Measurements from ENCODE around the gene APOC4. TPM values are rescaled to one million over a fixed set of nuclear protein-coding genes. Genes with fewer than 3 reads are reported as not detected.
"Not testable (repeated sequence)": the region's sequence is repeated elsewhere in the genome, so short reads cannot be mapped to it uniquely, and the experiment has no call there.

Gene APOC4
- total RNA-seq, 1 experiment from 2014 or later: not detected

DNA sequence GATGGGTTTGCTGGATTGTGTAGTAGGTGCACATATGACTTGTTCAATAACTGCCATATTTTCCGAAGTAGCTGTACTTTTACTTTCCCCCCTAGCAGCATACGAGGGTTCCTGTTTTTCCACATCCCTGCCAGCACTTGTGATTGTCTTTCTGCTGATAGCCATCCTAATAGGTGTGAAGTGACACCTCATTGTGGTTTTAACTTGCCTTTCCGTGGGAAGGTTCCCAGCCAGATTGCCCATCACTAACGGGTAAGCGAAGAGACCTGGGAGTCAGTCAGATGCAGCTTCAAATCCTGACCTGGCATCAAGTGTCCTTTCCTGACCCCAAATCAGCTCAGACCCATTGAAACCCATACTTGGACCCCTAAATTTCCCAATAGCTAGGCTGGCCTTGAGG is 17.7 kb downstream of the APOC4 start:
- peaks cover 76% of the 10 kb centered on the region for H3K79me2 ChIP-seq (ENCODE audit: low read length)
- no peaks in the 10 kb centered on the region for H3K9me2 ChIP-seq (replicated peaks; ENCODE audit: insufficient read depth, low read length)
- H3K4me1 ChIP-seq (ENCODE audit: low read length): peaks cover 57% of the 10 kb centered on the region
- no peaks in the 10 kb centered on the region for H3K27me3 ChIP-seq (ENCODE audit: low read length)
- no peak overlapping the region for H3K4me3 ChIP-seq (ENCODE audit: low read length)
- DNase-seq: no peak
- H4K20me1 ChIP-seq (ENCODE audit: insufficient read depth, low read depth, low read length): peaks cover 44% of the 10 kb centered on the region
- H3K4me2 ChIP-seq (ENCODE audit: low read depth, low read length, poor library complexity, severe bottlenecking): no peak overlapping the region
- no peak overlapping the region for H2AFZ ChIP-seq (ENCODE audit: low read length)
- H3K9me3 ChIP-seq (ENCODE audit: low read length): no peaks in the 10 kb centered on the region
- peak overlapping the region; percentile 30 for H3K9ac ChIP-seq (ENCODE audit: low read length)
- peak overlapping the region; percentile 73; the same call in 1 of the 2 replicates for H3K27ac ChIP-seq (ENCODE audit: low read length)
- peaks cover 12% of the 10 kb centered on the region; the same call in 1 of the 2 replicates for H3K36me3 ChIP-seq (ENCODE audit: insufficient read depth, low read length)

DNA sequence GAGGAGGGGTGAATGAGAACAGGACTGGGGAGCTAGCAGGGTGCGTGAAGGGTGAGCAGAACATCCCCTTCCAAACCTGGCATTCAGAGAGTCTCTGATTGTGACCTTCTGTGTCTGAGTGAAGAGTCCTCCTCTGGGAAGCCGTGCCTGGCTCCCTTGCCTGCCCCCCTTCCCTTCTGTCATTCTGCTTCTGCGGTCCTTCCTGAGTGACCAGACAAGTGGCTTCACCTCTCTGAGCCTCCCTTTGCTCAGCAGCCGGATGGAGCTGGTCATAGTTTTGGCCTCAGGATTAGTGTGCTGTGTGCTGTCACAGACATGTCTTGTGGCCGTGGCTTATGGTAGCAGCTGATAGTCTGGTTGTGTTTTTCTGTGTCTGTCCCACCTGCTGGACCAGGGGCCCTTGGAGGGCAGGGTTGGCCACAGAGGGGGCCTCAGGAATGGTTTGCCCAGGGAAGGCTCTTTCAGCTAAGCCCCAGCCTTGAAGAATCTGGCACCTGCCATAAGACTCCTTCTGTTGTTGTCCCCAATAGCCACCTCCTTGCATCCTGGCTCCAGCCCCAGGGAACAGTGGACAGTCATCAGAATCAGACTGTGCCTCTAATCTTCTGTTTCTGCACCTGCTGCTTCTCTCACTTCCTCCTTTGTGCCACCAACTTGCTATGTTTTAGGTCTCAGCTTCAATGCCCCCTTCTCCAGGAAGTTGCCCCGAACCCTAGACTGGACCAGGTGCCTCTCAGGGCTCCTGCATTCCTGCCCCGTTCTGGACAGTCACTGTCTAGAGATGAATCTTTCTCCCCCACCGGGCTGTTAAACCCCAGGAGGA is 19.1 kb downstream of the APOC4 start:
- Histone ChIP-seq H3K4me1 (ENCODE audit: low read length) (peaks cover 53% of the 10 kb centered on the region), H3K9me2 (replicated peaks; ENCODE audit: insufficient read depth, low read length) (no peaks in the 10 kb centered on the region), H3K4me2 (ENCODE audit: low read depth, low read length, poor library complexity, severe bottlenecking) (peak overlapping the region; percentile 42), H3K9ac (ENCODE audit: low read length) (peak overlapping the region; percentile 30), H3K4me3 (ENCODE audit: low read length) (no peak overlapping the region; the same call in 1 of the 2 replicates), H3K27me3 (ENCODE audit: low read length) (no peaks in the 10 kb centered on the region), H3K27ac (ENCODE audit: low read length) (peak overlapping the region; percentile 73), H4K20me1 (ENCODE audit: insufficient read depth, low read depth, low read length) (peaks cover 37% of the 10 kb centered on the region), H2AFZ (ENCODE audit: low read length) (no peak overlapping the region), H3K79me2 (ENCODE audit: low read length) (peaks cover 67% of the 10 kb centered on the region), H3K9me3 (ENCODE audit: low read length) (no peaks in the 10 kb centered on the region), H3K36me3 (ENCODE audit: insufficient read depth, low read length) (peaks cover 17% of the 10 kb centered on the region; the same call in 1 of the 2 replicates)
- peak; percentile 69 for DNase-seq

DNA sequence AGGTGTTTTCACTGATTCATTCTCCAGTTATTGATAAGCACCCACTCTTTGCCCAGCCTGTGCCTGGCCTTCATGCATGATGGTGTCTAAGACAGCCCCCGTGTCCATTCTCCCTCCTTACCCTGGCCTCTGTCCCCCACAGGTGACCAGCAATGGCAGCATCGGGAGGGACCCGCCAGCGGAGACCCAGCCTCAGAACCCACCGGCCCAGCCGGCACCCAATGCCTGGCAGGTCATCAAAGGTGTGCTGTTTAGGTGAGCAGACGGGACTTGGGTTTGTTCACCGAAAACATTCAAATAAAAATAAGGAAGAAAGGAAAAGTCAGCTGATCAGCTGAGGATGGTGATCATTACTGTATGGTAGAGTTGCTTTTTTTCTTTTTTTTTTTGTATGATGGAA is 19.8 kb downstream of the APOC4 start:
- peak overlapping the region; percentile 30; the same call in 1 of the 2 replicates for H3K9ac ChIP-seq (ENCODE audit: low read length)
- H2AFZ ChIP-seq (ENCODE audit: low read length): no peak overlapping the region
- peak overlapping the region; percentile 73 for H3K27ac ChIP-seq (ENCODE audit: low read length)
- peaks cover 46% of the 10 kb centered on the region for H3K4me1 ChIP-seq (ENCODE audit: low read length)
- DNase-seq: no peak
- no peak overlapping the region; the same call in 1 of the 2 replicates for H3K4me3 ChIP-seq (ENCODE audit: low read length)
- H3K9me3 ChIP-seq (ENCODE audit: low read length): no peaks in the 10 kb centered on the region
- H3K9me2 ChIP-seq (replicated peaks; ENCODE audit: insufficient read depth, low read length): no peaks in the 10 kb centered on the region
- peaks cover 30% of the 10 kb centered on the region for H4K20me1 ChIP-seq (ENCODE audit: insufficient read depth, low read depth, low read length)
- H3K36me3 ChIP-seq (ENCODE audit: insufficient read depth, low read length): peaks cover 17% of the 10 kb centered on the region; the same call in 1 of the 2 replicates
- no peaks in the 10 kb centered on the region for H3K27me3 ChIP-seq (ENCODE audit: low read length)
- peaks cover 60% of the 10 kb centered on the region for H3K79me2 ChIP-seq (ENCODE audit: low read length)
- peak overlapping the region; percentile 42 for H3K4me2 ChIP-seq (ENCODE audit: low read depth, low read length, poor library complexity, severe bottlenecking)

DNA sequence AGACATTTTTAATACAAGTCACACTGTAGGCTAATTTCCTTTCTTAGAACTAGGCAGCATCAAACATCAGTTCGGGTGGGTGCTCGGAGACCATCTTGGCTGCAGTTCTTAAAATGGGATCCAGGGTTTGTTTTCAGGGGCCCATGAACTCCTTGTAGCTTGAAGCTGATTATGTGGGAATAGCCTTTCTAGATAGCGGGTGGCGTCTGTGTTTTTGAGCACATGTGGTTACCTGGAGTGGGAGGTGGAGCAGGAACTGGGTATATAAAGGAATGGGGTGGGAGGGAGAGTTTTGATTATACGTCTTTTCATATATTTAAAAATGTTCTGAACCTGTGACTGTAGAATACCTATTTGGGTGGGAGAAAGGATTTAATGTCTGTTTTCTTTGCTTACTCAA is 26.1 kb downstream of the APOC4 start:
- peaks cover 23% of the 10 kb centered on the region for H3K79me2 ChIP-seq (ENCODE audit: low read length)
- H3K9me3 ChIP-seq (ENCODE audit: low read length): no peaks in the 10 kb centered on the region
- no peak overlapping the region for H3K4me3 ChIP-seq (ENCODE audit: low read length)
- H3K4me1 ChIP-seq (ENCODE audit: low read length): no peaks in the 10 kb centered on the region
- no peak overlapping the region for H3K4me2 ChIP-seq (ENCODE audit: low read depth, low read length, poor library complexity, severe bottlenecking)
- H3K9me2 ChIP-seq (replicated peaks; ENCODE audit: insufficient read depth, low read length): no peaks in the 10 kb centered on the region
- DNase-seq: no peak
- H2AFZ ChIP-seq (ENCODE audit: low read length): no peak overlapping the region
- peaks cover 9% of the 10 kb centered on the region; the same call in 1 of the 2 replicates for H3K36me3 ChIP-seq (ENCODE audit: insufficient read depth, low read length)
- H3K27ac ChIP-seq (ENCODE audit: low read length): no peak overlapping the region
- no peaks in the 10 kb centered on the region for H4K20me1 ChIP-seq (ENCODE audit: insufficient read depth, low read depth, low read length)
- H3K27me3 ChIP-seq (ENCODE audit: low read length): no peaks in the 10 kb centered on the region
- H3K9ac ChIP-seq (ENCODE audit: low read length): no peak overlapping the region

DNA sequence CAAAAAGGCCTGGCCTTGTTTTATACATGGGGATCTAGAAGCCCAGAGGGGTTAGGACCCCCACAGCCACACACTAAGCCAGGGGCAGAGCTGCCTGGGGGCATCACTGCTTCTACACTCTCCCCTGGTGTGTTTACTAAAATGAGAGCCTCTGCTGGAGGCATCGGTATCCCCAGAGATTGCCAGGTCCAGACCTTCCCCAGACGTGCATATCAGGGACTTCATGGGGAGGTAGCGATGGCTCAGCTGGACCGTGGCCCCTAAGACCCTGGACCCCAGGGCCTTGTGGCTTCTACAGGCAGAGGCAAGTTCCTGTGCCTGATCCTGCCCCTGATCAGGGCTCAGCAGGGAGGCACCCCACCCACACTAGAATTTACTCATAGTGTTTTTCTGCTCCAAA is 26.6 kb downstream of the APOC4 start:
- no peak for DNase-seq
- Histone ChIP-seq H3K79me2 (ENCODE audit: low read length) (peaks cover 23% of the 10 kb centered on the region), H3K9me3 (ENCODE audit: low read length) (no peaks in the 10 kb centered on the region), H3K27ac (ENCODE audit: low read length) (no peak overlapping the region), H3K4me1 (ENCODE audit: low read length) (no peaks in the 10 kb centered on the region), H3K36me3 (ENCODE audit: insufficient read depth, low read length) (peaks cover 9% of the 10 kb centered on the region; the same call in 1 of the 2 replicates), H3K27me3 (ENCODE audit: low read length) (no peaks in the 10 kb centered on the region), H2AFZ (ENCODE audit: low read length) (no peak overlapping the region), H3K9me2 (replicated peaks; ENCODE audit: insufficient read depth, low read length) (no peaks in the 10 kb centered on the region), H3K4me3 (ENCODE audit: low read length) (no peak overlapping the region), H4K20me1 (ENCODE audit: insufficient read depth, low read depth, low read length) (no peaks in the 10 kb centered on the region), H3K4me2 (ENCODE audit: low read depth, low read length, poor library complexity, severe bottlenecking) (no peak overlapping the region), H3K9ac (ENCODE audit: low read length) (no peak overlapping the region)

DNA sequence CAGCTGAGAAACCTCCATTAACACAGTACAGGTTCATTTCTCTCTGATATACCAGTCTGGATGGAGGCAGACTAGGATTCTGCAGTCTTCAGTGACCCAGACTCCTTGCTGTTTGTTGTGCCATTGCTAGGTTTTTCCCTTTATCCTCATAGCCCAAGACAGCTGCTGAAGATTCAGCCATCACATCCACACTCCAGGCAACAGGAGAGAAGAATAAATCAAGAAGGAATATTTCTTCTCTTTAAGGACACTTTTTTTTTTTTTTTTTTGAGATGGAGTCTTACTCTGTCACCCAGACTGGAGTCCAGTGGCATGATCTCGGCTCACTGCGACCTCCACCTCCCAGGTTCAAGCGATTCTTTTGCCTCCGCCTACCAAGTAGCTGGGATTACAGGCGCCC is 27.4 kb downstream of the APOC4 start:
- H3K79me2 ChIP-seq (ENCODE audit: low read length): peaks cover 23% of the 10 kb centered on the region
- no peaks in the 10 kb centered on the region for H4K20me1 ChIP-seq (ENCODE audit: insufficient read depth, low read depth, low read length)
- no peak overlapping the region for H3K4me2 ChIP-seq (ENCODE audit: low read depth, low read length, poor library complexity, severe bottlenecking)
- H3K36me3 ChIP-seq (ENCODE audit: insufficient read depth, low read length): peaks cover 9% of the 10 kb centered on the region; the same call in 1 of the 2 replicates
- H3K4me3 ChIP-seq (ENCODE audit: low read length): no peak overlapping the region
- no peaks in the 10 kb centered on the region for H3K9me3 ChIP-seq (ENCODE audit: low read length)
- no peaks in the 10 kb centered on the region for H3K27me3 ChIP-seq (ENCODE audit: low read length)
- no peaks in the 10 kb centered on the region for H3K9me2 ChIP-seq (replicated peaks; ENCODE audit: insufficient read depth, low read length)
- H3K4me1 ChIP-seq (ENCODE audit: low read length): no peaks in the 10 kb centered on the region
- no peak for DNase-seq
- no peak overlapping the region for H3K27ac ChIP-seq (ENCODE audit: low read length)
- no peak overlapping the region for H3K9ac ChIP-seq (ENCODE audit: low read length)
- H2AFZ ChIP-seq (ENCODE audit: low read length): no peak overlapping the region

DNA sequence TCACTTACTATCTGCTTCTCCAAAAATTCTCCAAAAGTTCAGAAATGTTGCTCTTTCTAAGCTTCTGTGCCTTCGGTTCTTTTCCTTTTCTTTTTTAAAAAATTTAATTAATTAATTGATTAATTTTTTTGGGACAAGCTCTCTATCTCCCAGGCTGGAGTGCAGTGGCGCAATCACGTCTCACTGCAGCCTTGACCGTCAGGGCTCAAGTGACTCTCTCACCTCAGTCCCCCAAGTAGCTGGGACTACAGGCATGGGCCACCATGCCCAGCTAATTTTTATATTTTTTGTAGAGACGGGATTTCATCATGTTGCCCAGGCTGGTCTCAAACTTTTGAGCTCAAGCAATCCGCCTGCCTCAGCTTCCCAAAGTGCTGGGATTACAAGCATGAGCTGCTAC is 29.4 kb downstream of the APOC4 start:
- H3K79me2 ChIP-seq (ENCODE audit: low read length): peaks cover 21% of the 10 kb centered on the region
- not testable (repeated sequence) for H4K20me1 ChIP-seq (ENCODE audit: insufficient read depth, low read depth, low read length); H2AFZ ChIP-seq (ENCODE audit: low read length); H3K9me3 ChIP-seq (ENCODE audit: low read length); H3K9me2 ChIP-seq (replicated peaks; ENCODE audit: insufficient read depth, low read length); H3K36me3 ChIP-seq (ENCODE audit: insufficient read depth, low read length); H3K9ac ChIP-seq (ENCODE audit: low read length); H3K4me2 ChIP-seq (ENCODE audit: low read depth, low read length, poor library complexity, severe bottlenecking); H3K4me3 ChIP-seq (ENCODE audit: low read length); H3K27ac ChIP-seq (ENCODE audit: low read length); DNase-seq; H3K27me3 ChIP-seq (ENCODE audit: low read length); H3K4me1 ChIP-seq (ENCODE audit: low read length)

DNA sequence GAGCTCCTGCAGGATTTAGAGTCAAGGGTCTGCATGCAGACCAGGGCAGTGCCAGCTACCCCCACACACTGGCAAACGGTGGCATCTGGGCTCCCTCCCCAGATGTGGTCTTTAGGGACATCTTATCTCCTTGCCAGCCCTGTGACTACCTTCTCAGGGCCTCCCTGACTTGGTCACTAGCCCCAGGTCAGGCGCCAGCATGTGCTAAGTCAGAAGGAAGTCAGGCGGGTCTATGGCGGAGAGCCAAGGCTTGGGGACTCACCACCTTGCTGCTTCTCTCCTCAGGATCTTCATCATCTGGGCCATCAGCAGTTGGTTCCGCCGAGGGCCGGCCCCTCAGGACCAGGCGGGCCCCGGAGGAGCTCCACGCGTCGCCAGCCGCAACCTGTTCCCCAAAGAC is 30.8 kb downstream of the APOC4 start:
- H3K4me2 ChIP-seq (ENCODE audit: low read depth, low read length, poor library complexity, severe bottlenecking): no peak overlapping the region
- peaks cover 21% of the 10 kb centered on the region for H3K79me2 ChIP-seq (ENCODE audit: low read length)
- H3K4me3 ChIP-seq (ENCODE audit: low read length): no peak overlapping the region
- no peak overlapping the region for H3K9ac ChIP-seq (ENCODE audit: low read length)
- H2AFZ ChIP-seq (ENCODE audit: low read length): no peak overlapping the region
- H3K4me1 ChIP-seq (ENCODE audit: low read length): no peaks in the 10 kb centered on the region
- H3K27ac ChIP-seq (ENCODE audit: low read length): no peak overlapping the region
- H3K9me2 ChIP-seq (replicated peaks; ENCODE audit: insufficient read depth, low read length): no peaks in the 10 kb centered on the region
- H3K9me3 ChIP-seq (ENCODE audit: low read length): no peaks in the 10 kb centered on the region
- no peaks in the 10 kb centered on the region for H3K27me3 ChIP-seq (ENCODE audit: low read length)
- DNase-seq: no peak
- no peaks in the 10 kb centered on the region for H4K20me1 ChIP-seq (ENCODE audit: insufficient read depth, low read depth, low read length)
- H3K36me3 ChIP-seq (ENCODE audit: insufficient read depth, low read length): peaks cover 7% of the 10 kb centered on the region; the same call in 1 of the 2 replicates

Measured in Karpas-422 (cell line).